MM.1S (cell line): Measurements from ENCODE around the gene AASS.

Experiments used
- DNase-seq: peaks from one replicate; pipeline ENCODE4 v3.0.0-alpha.2; 2015
- H2AFZ ChIP-seq: fragments of 300-600 bp; sonication (generic); 2 replicates; pipeline ENCODE4 v1.6.0; 2016; ENCODE audit warnings: antibody characterized with exemption, low read length
- H3F3A ChIP-seq: fragments of 300-600 bp; sonication (generic); 2 replicates; pipeline ENCODE4 v1.6.1; 2016; ENCODE audit warnings: mild to moderate bottlenecking, antibody characterized with exemption, low read length, moderate library complexity, mixed read lengths; ENCODE audit not compliant: insufficient read depth
- H3K27ac ChIP-seq: fragments of 300-600 bp; sonication (generic); 2 replicates; pipeline ENCODE4 v1.5.1; 2016; ENCODE audit warnings: mild to moderate bottlenecking, low read length
- H3K27me3 ChIP-seq: fragments of 300-600 bp; sonication (generic); replicated peaks from 2 replicates; pipeline ENCODE4 v1.6.0; 2016; ENCODE audit warnings: low read length; ENCODE audit not compliant: insufficient read depth
- H3K36me3 ChIP-seq: fragments of 300-600 bp; sonication (generic); replicated peaks from 2 replicates; pipeline ENCODE4 v1.6.1; 2016; ENCODE audit warnings: mild to moderate bottlenecking, low read length, mixed read lengths; ENCODE audit not compliant: insufficient read depth
- H3K4me1 ChIP-seq: fragments of 300-600 bp; sonication (generic); 2 replicates; pipeline ENCODE4 v1.6.1; 2016; ENCODE audit warnings: low read length, mixed read lengths
- H3K4me2 ChIP-seq: fragments of 300-600 bp; sonication (generic); 2 replicates; pipeline ENCODE4 v1.6.0; 2016; ENCODE audit warnings: low read depth, low read length
- H3K4me3 ChIP-seq: fragments of 300-600 bp; sonication (generic); 2 replicates; pipeline ENCODE4 v1.5.1; 2016; ENCODE audit warnings: low read length, mixed read lengths
- H3K79me2 ChIP-seq: fragments of 300-600 bp; sonication (generic); 2 replicates; pipeline ENCODE4 v1.6.1; 2016; ENCODE audit warnings: mixed run types, low read length, mixed read lengths
- H3K9ac ChIP-seq: fragments of 300-600 bp; sonication (generic); 2 replicates; pipeline ENCODE4 v1.6.1; 2016; ENCODE audit warnings: low read length, mixed read lengths
- H3K9me2 ChIP-seq: fragments of 300-600 bp; sonication (generic); replicated peaks from 2 replicates; pipeline ENCODE4 v1.6.1; 2016; ENCODE audit warnings: mild to moderate bottlenecking, low read length, mixed read lengths; ENCODE audit not compliant: insufficient read depth
- H3K9me3 ChIP-seq: fragments of 300-600 bp; sonication (generic); replicated peaks from 2 replicates; pipeline ENCODE4 v1.6.1; 2016; ENCODE audit warnings: mild to moderate bottlenecking, low read length, mixed read lengths; ENCODE audit not compliant: insufficient read depth
- H4K20me1 ChIP-seq: fragments of 300-600 bp; sonication (generic); 2 replicates; pipeline ENCODE4 v1.6.1; 2016; ENCODE audit warnings: mild to moderate bottlenecking, low read length, moderate library complexity, mixed read lengths; ENCODE audit not compliant: insufficient read depth
- CTCF ChIP-seq: fragments of 300-600 bp; sonication (generic); IDR thresholded peaks from 2 replicates; pipeline ENCODE4 v1.5.1; 2016; ENCODE audit warnings: antibody characterized with exemption, low read length, mixed read lengths
- EZH2 ChIP-seq: fragments of 300-600 bp; sonication (generic); optimal IDR thresholded peaks from 2 replicates; pipeline ENCODE3; 2017; ENCODE audit warnings: low read depth, mild to moderate bottlenecking, antibody characterized with exemption, low read length, mixed read lengths
- EZH2phosphoT487 ChIP-seq: fragments of 300-600 bp; sonication (generic); IDR thresholded peaks from 2 replicates; pipeline ENCODE4 v1.6.1; 2018; ENCODE audit warnings: antibody characterized with exemption, low read length

The AASS gene

GRCh38 chr7:122082160-122082559 lies 61.9 kb downstream of the AASS start:
- DNase-seq: no peak
- Histone ChIP-seq H3K79me2 (no peaks in the 10 kb centered on the region), H3K27me3 (no peaks in the 10 kb centered on the region), H3K27ac (no peak overlapping the region), H3K9me3 (no peaks in the 10 kb centered on the region), H3K9me2 (no peaks in the 10 kb centered on the region), H3K4me3 (no peak overlapping the region), H2AFZ (no peak overlapping the region), H3K9ac (no peak overlapping the region), H3F3A (no peaks in the 10 kb centered on the region), H3K36me3 (no peaks in the 10 kb centered on the region), H3K4me2 (no peak overlapping the region), H3K4me1 (no peaks in the 10 kb centered on the region), H4K20me1 (no peaks in the 10 kb centered on the region)
- no peak for TF ChIP-seq EZH2
- no peak for TF ChIP-seq CTCF

GRCh38 chr7:122073635-122074034 lies 70.4 kb downstream of the AASS start:
- Histone ChIP-seq H3F3A (no peaks in the 10 kb centered on the region), H2AFZ (no peak overlapping the region), H3K36me3 (no peaks in the 10 kb centered on the region), H3K4me2 (no peak overlapping the region), H3K4me1 (no peaks in the 10 kb centered on the region), H3K27ac (no peak overlapping the region), H3K9me3 (no peaks in the 10 kb centered on the region), H3K9ac (no peak overlapping the region), H3K9me2 (no peaks in the 10 kb centered on the region), H3K79me2 (no peaks in the 10 kb centered on the region), H3K4me3 (no peak overlapping the region), H3K27me3 (no peaks in the 10 kb centered on the region), H4K20me1 (no peaks in the 10 kb centered on the region)
- TF ChIP-seq CTCF (no peak), EZH2phosphoT487 (no peak), EZH2 (no peak)
- no peak for DNase-seq

- no peaks in the 10 kb centered on the region for H4K20me1 ChIP-seq
- no peaks in the 10 kb centered on the region for H3K79me2 ChIP-seq
- no peaks in the 10 kb centered on the region for H3K36me3 ChIP-seq
- H3K27ac ChIP-seq: no peak overlapping the region
- H3K9ac ChIP-seq: no peak overlapping the region
- no peaks in the 10 kb centered on the region for H3K9me2 ChIP-seq
- TF ChIP-seq CTCF (no peak), EZH2phosphoT487 (no peak)
- DNase-seq: no peak
- no peaks in the 10 kb centered on the region for H3K27me3 ChIP-seq
- no peak overlapping the region for H3K4me3 ChIP-seq
- no peaks in the 10 kb centered on the region for H3F3A ChIP-seq
- H3K4me2 ChIP-seq: no peak overlapping the region
- H2AFZ ChIP-seq: no peak overlapping the region
- no peaks in the 10 kb centered on the region for H3K9me3 ChIP-seq
- H3K4me1 ChIP-seq: no peaks in the 10 kb centered on the region
Measured at GRCh38 chr7:122072924-122073599, 71.0 kb downstream of the AASS start.
